Spleen (tissue), 11 donors: Measurements from ENCODE around the gene LALBA. TPM values are rescaled to one million over a fixed set of nuclear protein-coding genes. Genes with fewer than 3 reads are reported as not detected.
"Not testable (repeated sequence)": the region's sequence is repeated elsewhere in the genome, so short reads cannot be mapped to it uniquely, and the experiment has no call there.

Experiments
- DNase-seq: peaks from one replicate; pipeline ENCODE4 v3.0.0-alpha.2; 2020
- H3K27ac ChIP-seq, 8 donors: fragments of 200-600 bp; sonication (generic) in 7 of 8; 1 replicate in 4 of 8; 2 replicates in 4 of 8; pipeline versions ENCODE4 v1.5.0 to v1.8.0; 2016 to 2021; ENCODE audit warnings: inconsistent platforms in 4 of 8, mild to moderate bottlenecking in 4 of 8, moderate library complexity in 1 of 8
- H3K27me3 ChIP-seq, 7 donors: fragments of 200-600 bp; sonication (generic) in 6 of 7; replicated peaks in 1 of 7; 1 replicate in 4 of 7; 2 replicates in 3 of 7; pipeline versions ENCODE4 v1.5.0 to v1.8.0; 2016 to 2021; ENCODE audit warnings: inconsistent platforms in 3 of 7, mild to moderate bottlenecking in 1 of 7
- H3K36me3 ChIP-seq, 6 donors: fragments of 200-600 bp; sonication (generic) in 5 of 6; 1 replicate in 4 of 6; 2 replicates in 2 of 6; pipeline versions ENCODE4 v1.5.0 to v1.8.0; 2016 to 2021; ENCODE audit warnings: inconsistent platforms in 2 of 6
- H3K4me1 ChIP-seq, 6 donors: fragments of 200-600 bp; sonication (generic) in 5 of 6; 1 replicate in 3 of 6; 2 replicates in 3 of 6; pipeline versions ENCODE4 v1.5.0 to v1.8.0; 2016 to 2021; ENCODE audit warnings: inconsistent platforms in 3 of 6
- H3K4me3 ChIP-seq, 8 donors: fragments of 200-600 bp; sonication (generic) in 7 of 8; 1 replicate in 4 of 8; 2 replicates in 4 of 8; pipeline versions ENCODE4 v1.5.0 to v1.8.0; 2016 to 2021; ENCODE audit warnings: inconsistent platforms in 4 of 8, mild to moderate bottlenecking in 4 of 8, moderate library complexity in 2 of 8
- H3K9me3 ChIP-seq, 8 donors: fragments of 200-600 bp; sonication (generic) in 7 of 8; 1 replicate in 4 of 8; 2 replicates in 4 of 8; pipeline versions ENCODE4 v1.5.0 to v1.8.0; 2016 to 2021; ENCODE audit warnings: inconsistent platforms in 4 of 8
- CTCF ChIP-seq, 11 experiments: fragments of 200-600 bp in 7 of 11; fragments of 450-650 bp in 4 of 11; sonication (generic) in 4 of 11; IDR thresholded peaks in 8 of 11; conservative IDR thresholded peaks in 3 of 11; 1 replicate in 7 of 11; 2 replicates in 4 of 11; pipeline versions ENCODE4 v1.4.0 to v1.8.0; 2016 to 2021; ENCODE audit warnings: antibody characterized with exemption in 11 of 11, inconsistent platforms in 4 of 11, mild to moderate bottlenecking in 1 of 11
- POLR2A ChIP-seq, 3 donors: fragments of 450-650 bp; IDR thresholded peaks; one replicate each; pipeline ENCODE4 v1.5.1; 2017; ENCODE audit warnings: antibody characterized with exemption in 3 of 3, mild to moderate bottlenecking in 1 of 3
- POLR2AphosphoS5 ChIP-seq, 3 donors: sonication (generic); formaldehyde crosslinking; IDR thresholded peaks; one replicate each; pipeline ENCODE4 v1.5.1; 2017; ENCODE audit warnings: antibody characterized with exemption in 3 of 3
- WGBS, 5 donors: extraction: QIAGEN DNeasy Blood & Tissue Kit in 3 of 5; methylation state at CpG; one replicate each; pipeline versions ENCODE4 v1.1.5 to v1.1.7; 2013 to 2018; 5-methylcytosine and 5-hydroxymethylcytosine counted together
- intact Hi-C: fragments of 100-400 bp; cut with DNase I; formaldehyde crosslinking; loops from one replicate; pipeline ENCODE4 v1.15.0; 2023; ENCODE audit warnings: low total_unique reads
- polyA plus RNA-seq, 3 donors: library from polyadenylated mRNA; stranded (reverse); fragments of 200-250 nt; gene quantifications; one replicate each; pipeline ENCODE4 v1.2.1, GENCODE V29; 2013
- total RNA-seq, 7 donors: library from RNA; depleted of rRNA in 3 of 7; stranded (reverse); fragments of >200 nt in 3 of 7; fragmentation: NEBNext Ultra II Directional in 4 of 7; extraction: Animal tissue kit (Norgen Biotek cat#: 25700) in 4 of 7; gene quantifications; one replicate each; pipeline versions ENCODE4 v1.1.0 to v1.2.1, GENCODE V29; 2016 to 2021
- donor health status: healthy with polysubstance abuse.
- donor health status: DM: no; HTN: no; CAD: no; lungs with moderate emphysema.
- donor health status: DM: no; HTN: no; CAD: no.
- donor health status: Bipolar disorder and iron deficiency.
- donor health status: healthy.
- donor health status: DM: no; HTN: no; CAD: no.
- donor health status: DM: yes; HTN: yes; CAD: no.

Gene LALBA
- total and polyA plus RNA-seq, 10 donors = not detected

- Histone ChIP-seq H3K36me3 (no peaks in the 10 kb centered on the region), H3K9me3 (no peaks in the 10 kb centered on the region), H3K4me1 (peaks cover 0 to 4% (median 0%) of the 10 kb centered on the region in 6 donors), H3K27me3 (peaks cover 0 to 25% (median 0%) of the 10 kb centered on the region in 7 donors), H3K4me3 (no peak overlapping the region), H3K27ac (no peak overlapping the region)
- 70 to 92% (median 86%) methylated on average over 4 of the region's 4 CpGs for WGBS, 5 donors
- intact Hi-C loops = no loop called here
- DNase-seq = no peak
- TF ChIP-seq POLR2A (IDR thresholded peaks at IDR 0.05) (no peak), CTCF (IDR thresholded peaks at IDR 0.05 in 8 of 11, conservative IDR thresholded peaks at IDR 0.05 in 3 of 11) (no peak), POLR2AphosphoS5 (IDR thresholded peaks at IDR 0.05) (no peak)
Observed at GRCh38 chr12:48557919-48558318, 11.9 kb downstream of the LALBA start.

- Histone ChIP-seq H3K27me3 (peaks cover 0 to 19% (median 0%) of the 10 kb centered on the region in 7 donors), H3K27ac (peak overlapping the region in 2 of 8 donors; percentile 25 to 50), H3K4me1 (peaks cover 0 to 4% (median 0%) of the 10 kb centered on the region in 6 donors), H3K4me3 (no peak overlapping the region), H3K9me3 (peaks cover 0 to under 1% (median 0%) of the 10 kb centered on the region in 8 donors), H3K36me3 (no peaks in the 10 kb centered on the region)
- no peak for TF ChIP-seq POLR2A (IDR thresholded peaks at IDR 0.05)
- TF ChIP-seq CTCF (IDR thresholded peaks at IDR 0.05 in 8 of 11, conservative IDR thresholded peaks at IDR 0.05 in 3 of 11) = no peak
- no peak for TF ChIP-seq POLR2AphosphoS5 (IDR thresholded peaks at IDR 0.05)
- 72 to 84% (median 74%) methylated on average over 6 of the region's 6 CpGs for WGBS, 5 donors
- intact Hi-C loops = no loop called here
- no peak for DNase-seq
Observed at GRCh38 chr12:48556631-48557030, 13.2 kb downstream of the LALBA start.

- intact Hi-C loops, H3K9me3 ChIP-seq, H3K4me1 ChIP-seq, H3K27ac ChIP-seq, H3K36me3 ChIP-seq: not testable (repeated sequence)
- DNase-seq = peak; percentile 75
- WGBS, 5 donors = 74 to 85% (median 80%) methylated on average over 8 to 11 of the region's 11 CpGs
- Histone ChIP-seq H3K27me3 (peaks cover 0 to 10% (median 0%) of the 10 kb centered on the region in 7 donors), H3K4me3 (peak overlapping the region in 1 of 8 donors; percentile 11)
Observed at GRCh38 chr12:48553666-48554343, 16.0 kb downstream of the LALBA start.

- H3K27me3 ChIP-seq = peaks cover 0 to 10% (median 0%) of the 10 kb centered on the region in 7 donors
- H3K36me3 ChIP-seq, DNase-seq, H3K27ac ChIP-seq, intact Hi-C loops, H3K4me1 ChIP-seq, H3K4me3 ChIP-seq: not testable (repeated sequence)
- H3K9me3 ChIP-seq = peaks cover 0 to 13% (median 3%) of the 10 kb centered on the region in 8 donors
- 83 to 90% (median 87%) methylated on average over 12 to 13 of the region's 13 CpGs for WGBS, 5 donors
Observed at GRCh38 chr12:48551636-48552035, 18.2 kb downstream of the LALBA start.

- H3K27ac ChIP-seq, H3K36me3 ChIP-seq, DNase-seq, H3K4me1 ChIP-seq, H3K27me3 ChIP-seq, intact Hi-C loops, H3K4me3 ChIP-seq: not testable (repeated sequence)
- 75 to 96% (median 93%) methylated on average over 1 to 2 of the region's 3 CpGs for WGBS, 5 donors
- H3K9me3 ChIP-seq = peaks cover 0 to 13% (median 3%) of the 10 kb centered on the region in 8 donors
Observed at GRCh38 chr12:48547012-48547411, 22.8 kb downstream of the LALBA start.
